Uterus (tissue), 4 donors: ENCODE data around the gene MYPN. TPM values are rescaled to one million over a fixed set of nuclear protein-coding genes. Genes with fewer than 3 reads are reported as not detected.

Experiments used
- DNase-seq, 2 donors: peaks; one replicate each; pipeline ENCODE4 v3.0.0-alpha.2; 2019 to 2020
- H3K27ac ChIP-seq, 2 donors: fragments of 200-600 bp; sonication (generic); 1 replicate in 1 of 2; 2 replicates in 1 of 2; pipeline ENCODE4 v1.5.1; 2016 to 2018
- H3K27me3 ChIP-seq, 2 donors: fragments of 200-600 bp; sonication (generic); one replicate each; pipeline ENCODE4 v1.5.1; 2018 to 2019; ENCODE audit warnings: control low read depth in 1 of 2
- H3K36me3 ChIP-seq, 2 donors: fragments of 200-600 bp; sonication (generic); one replicate each; pipeline ENCODE4 v1.5.1; 2019; ENCODE audit warnings: control low read depth in 1 of 2
- H3K4me1 ChIP-seq, 2 donors: fragments of 200-600 bp; sonication (generic); one replicate each; pipeline ENCODE4 v1.5.1; 2018 to 2019; ENCODE audit warnings: control low read depth in 1 of 2
- H3K4me3 ChIP-seq, 2 donors: fragments of 200-600 bp; sonication (generic); 1 replicate in 1 of 2; 2 replicates in 1 of 2; pipeline ENCODE4 v1.5.1; 2018 to 2019; ENCODE audit warnings: mild to moderate bottlenecking in 1 of 2
- H3K9me3 ChIP-seq, 2 donors: fragments of 200-600 bp; sonication (generic); one replicate each; pipeline ENCODE4 v1.5.1; 2019; ENCODE audit warnings: control low read depth in 1 of 2
- CTCF ChIP-seq, 4 experiments: fragments of 200-600 bp in 2 of 4; fragments of 450-650 bp in 2 of 4; sonication (generic) in 2 of 4; IDR thresholded peaks; one replicate each; pipeline ENCODE4 v1.5.1; 2016 to 2019; ENCODE audit warnings: antibody characterized with exemption in 4 of 4, mild to moderate bottlenecking in 2 of 4, moderate library complexity in 1 of 4
- POLR2A ChIP-seq, 2 donors: fragments of 450-650 bp; IDR thresholded peaks; one replicate each; pipeline ENCODE4 v1.6.1; 2016; ENCODE audit warnings: antibody characterized with exemption in 2 of 2, mild to moderate bottlenecking in 1 of 2, moderate library complexity in 1 of 2
- intact Hi-C: fragments of 100-400 bp; cut with DNase I; formaldehyde crosslinking; loops from one replicate; pipeline ENCODE4 v1.15.1; 2023; ENCODE audit warnings: low total_unique reads
- total RNA-seq, 4 donors: library from RNA; depleted of rRNA in 3 of 4; stranded (reverse); fragments of >200 nt in 3 of 4; gene quantifications; one replicate each; pipeline versions ENCODE4 v1.1.0 to v1.2.4, GENCODE V29; 2014 to 2023
- donor health status: DM: yes; HTN: yes; CAD: no.

The MYPN gene
- total RNA-seq, 4 donors from 2014 or later, result not detected

- TF ChIP-seq CTCF (IDR thresholded peaks at IDR 0.05), result no peak
- no peak for TF ChIP-seq POLR2A (IDR thresholded peaks at IDR 0.05)
- DNase-seq, result no peak
- intact Hi-C loops, result no loop called here
- H3K4me3 ChIP-seq, result no peak overlapping the region
- H3K9me3 ChIP-seq, result no peaks in the 10 kb centered on the region
- H3K36me3 ChIP-seq, result no peaks in the 10 kb centered on the region
- no peaks in the 10 kb centered on the region for H3K4me1 ChIP-seq
- no peak overlapping the region for H3K27ac ChIP-seq
- no peaks in the 10 kb centered on the region for H3K27me3 ChIP-seq
Measured at GRCh38 chr10:68121020-68121743, 11.9 kb downstream of the MYPN start.

- Histone ChIP-seq H3K4me3 (no peak overlapping the region), H3K27ac (no peak overlapping the region)
- no peak for DNase-seq
Measured at GRCh38 chr10:68121852-68122251, 12.6 kb downstream of the MYPN start.

DNA sequence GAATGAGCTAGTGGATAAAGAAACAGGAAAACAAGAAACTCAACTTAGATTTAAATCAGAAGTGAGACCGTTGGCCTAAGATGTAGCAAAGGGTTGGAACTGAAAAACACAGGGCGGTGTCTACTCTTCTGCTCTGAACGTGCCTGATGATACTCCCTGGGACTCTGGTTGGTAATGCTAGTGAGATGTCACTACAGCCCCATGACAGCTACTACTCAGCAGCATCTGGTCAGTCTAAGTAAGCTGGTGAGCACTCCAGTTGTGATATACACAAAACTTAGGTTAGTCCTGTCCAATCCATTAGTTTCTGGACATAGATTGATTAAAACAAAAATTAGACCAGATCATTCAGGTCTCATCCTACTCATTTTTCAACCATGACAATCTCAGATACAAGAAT lies 15.4 kb downstream of the MYPN start:
- Histone ChIP-seq H3K9me3 (no peaks in the 10 kb centered on the region), H3K4me3 (no peak overlapping the region), H3K4me1 (no peaks in the 10 kb centered on the region), H3K27me3 (no peaks in the 10 kb centered on the region), H3K27ac (no peak overlapping the region), H3K36me3 (no peaks in the 10 kb centered on the region)
- intact Hi-C loops, result no loop called here
- no peak for DNase-seq
- TF ChIP-seq POLR2A (IDR thresholded peaks at IDR 0.05), result no peak
- no peak for TF ChIP-seq CTCF (IDR thresholded peaks at IDR 0.05)

More at GRCh38 chr10:68121852-68122251, 12.6 kb downstream of the MYPN start:
- Histone ChIP-seq H3K9me3 (no peaks in the 10 kb centered on the region), H3K4me1 (no peaks in the 10 kb centered on the region), H3K27me3 (no peaks in the 10 kb centered on the region), H3K36me3 (no peaks in the 10 kb centered on the region)
- no peak for TF ChIP-seq POLR2A (IDR thresholded peaks at IDR 0.05)
- TF ChIP-seq CTCF (IDR thresholded peaks at IDR 0.05), result no peak
- intact Hi-C loops, result no loop called here

GRCh38 chr10:68125772-68126171 lies 16.5 kb downstream of the MYPN start:
- TF ChIP-seq POLR2A (IDR thresholded peaks at IDR 0.05) (no peak), CTCF (IDR thresholded peaks at IDR 0.05) (no peak)
- no peak for DNase-seq
- H3K9me3 ChIP-seq, result no peaks in the 10 kb centered on the region
- H3K4me3 ChIP-seq, result no peak overlapping the region
- no peaks in the 10 kb centered on the region for H3K4me1 ChIP-seq
- no peaks in the 10 kb centered on the region for H3K36me3 ChIP-seq
- H3K27ac ChIP-seq, result no peak overlapping the region
- no peaks in the 10 kb centered on the region for H3K27me3 ChIP-seq
- intact Hi-C loops, result no loop called here

- no peaks in the 10 kb centered on the region for H3K4me1 ChIP-seq
- TF ChIP-seq CTCF (IDR thresholded peaks at IDR 0.05) (no peak), POLR2A (IDR thresholded peaks at IDR 0.05) (no peak)
- intact Hi-C loops, result no loop called here
Measured at GRCh38 chr10:68128015-68128414, 18.7 kb downstream of the MYPN start.

More at GRCh38 chr10:68128015-68128414, 18.7 kb downstream of the MYPN start:
- no peak overlapping the region for H3K4me3 ChIP-seq
- no peaks in the 10 kb centered on the region for H3K27me3 ChIP-seq
- H3K9me3 ChIP-seq, result no peaks in the 10 kb centered on the region
- H3K27ac ChIP-seq, result no peak overlapping the region
- DNase-seq, result no peak
- no peaks in the 10 kb centered on the region for H3K36me3 ChIP-seq
